ENCODE results near the gene NTN3. TPM values are rescaled to one million over a fixed set of nuclear protein-coding genes. Genes with fewer than 3 reads are reported as not detected.
A peak's percentile ranks its signal among the peaks of the same experiment; 100 is the strongest.

The NTN3 gene
- total RNA-seq, 3 donors from 2014 or later (not counting 1 experiment from before 2014, with no cell fraction given) = not detected

GRCh38 chr16:2519711-2520080, 48.6 kb downstream of the NTN3 start:
- H3K27me3 Mint-ChIP-seq (ENCODE audit: low read depth in 2 of 2) = no peaks in the 10 kb centered on the region
- no peak for TF ChIP-seq CTCF (IDR thresholded peaks at IDR 0.05)
- intact Hi-C loops (cut with micrococcal nuclease) = no loop called here
- ATAC-seq (no peak), DNase-seq (no peak)
- Histone ChIP-seq H3K27me3 (ENCODE audit: control insufficient read depth, insufficient read depth, low read length) (no peaks in the 10 kb centered on the region), H3K9me3 (ENCODE audit: control insufficient read depth, insufficient read depth, low read length) (no peaks in the 10 kb centered on the region), H3K27ac (ENCODE audit: low read length) (peak overlapping the region; percentile 66), H3K36me3 (ENCODE audit: control insufficient read depth, insufficient read depth, low read length) (peaks cover 19% of the 10 kb centered on the region), H3K4me3 (ENCODE audit: low read length) (no peak overlapping the region), H3K4me1 (ENCODE audit: control insufficient read depth, insufficient read depth, low read length) (peaks cover 64% of the 10 kb centered on the region)
- H3K9me3 Mint-ChIP-seq = no peaks in the 10 kb centered on the region
- H3K36me3 Mint-ChIP-seq = no peaks in the 10 kb centered on the region
- H3K4me3 Mint-ChIP-seq = peak overlapping the region; percentile 83
- peak overlapping the region; percentile 89 to 91 for H3K27ac Mint-ChIP-seq
- whole genome bisulfite sequencing (ENCODE audit: insufficient coverage) = 73% methylated on average over 22 of the region's 22 CpGs
- H3K4me1 Mint-ChIP-seq = peaks cover 50 to 63% of the 10 kb centered on the region in 2 donors

- no peak for TF ChIP-seq CTCF (IDR thresholded peaks at IDR 0.05)
- H3K9me3 Mint-ChIP-seq = no peaks in the 10 kb centered on the region
- H3K27me3 Mint-ChIP-seq (ENCODE audit: low read depth in 2 of 2) = no peaks in the 10 kb centered on the region
- Histone ChIP-seq H3K27me3 (ENCODE audit: control insufficient read depth, insufficient read depth, low read length) (no peaks in the 10 kb centered on the region), H3K4me1 (ENCODE audit: control insufficient read depth, insufficient read depth, low read length) (peaks cover 59% of the 10 kb centered on the region), H3K4me3 (ENCODE audit: low read length) (peak within 1 kb of the TSS; percentile 36), H3K9me3 (ENCODE audit: control insufficient read depth, insufficient read depth, low read length) (no peaks in the 10 kb centered on the region), H3K36me3 (ENCODE audit: control insufficient read depth, insufficient read depth, low read length) (peaks cover 23% of the 10 kb centered on the region), H3K27ac (ENCODE audit: low read length) (peak within 1 kb of the TSS; percentile 76)
- intact Hi-C loops (cut with micrococcal nuclease) = no loop called here
- H3K4me3 Mint-ChIP-seq = peak within 1 kb of the TSS; percentile 88
- DNase-seq = peak; percentile 92 to 97
- H3K27ac Mint-ChIP-seq = peak within 1 kb of the TSS; percentile 89 to 91
- peaks cover 45 to 58% of the 10 kb centered on the region in 2 donors for H3K4me1 Mint-ChIP-seq
- H3K36me3 Mint-ChIP-seq = no peaks in the 10 kb centered on the region
- WGBS (ENCODE audit: insufficient coverage) = under 1% methylated on average over 83 of the region's 83 CpGs
- peak; percentile 67 to 79 (median 75) for ATAC-seq
Observed at GRCh38 chr16:2520097-2520783, 49.1 kb downstream of the NTN3 start, which contains the start of gene AMDHD2. AMDHD2 (plus strand) TSS chr16:2520371; CDS start chr16:2520459, 88 bp downstream.

GRCh38 chr16:2520784-2521531, 49.9 kb downstream of the NTN3 start:
- peak; percentile 67 to 81 (median 68) for ATAC-seq
- peaks cover 37 to 51% of the 10 kb centered on the region in 2 donors for H3K4me1 Mint-ChIP-seq
- no peak for TF ChIP-seq CTCF (IDR thresholded peaks at IDR 0.05)
- no peaks in the 10 kb centered on the region for H3K27me3 ChIP-seq (ENCODE audit: control insufficient read depth, insufficient read depth, low read length)
- intact Hi-C loops (cut with micrococcal nuclease) = no loop called here
- peak overlapping the region; percentile 89 to 91 for H3K27ac Mint-ChIP-seq
- H3K36me3 ChIP-seq (ENCODE audit: control insufficient read depth, insufficient read depth, low read length) = peaks cover 25% of the 10 kb centered on the region
- no peaks in the 10 kb centered on the region for H3K27me3 Mint-ChIP-seq (ENCODE audit: low read depth in 2 of 2)
- peaks cover 51% of the 10 kb centered on the region for H3K4me1 ChIP-seq (ENCODE audit: control insufficient read depth, insufficient read depth, low read length)
- no peaks in the 10 kb centered on the region for H3K9me3 ChIP-seq (ENCODE audit: control insufficient read depth, insufficient read depth, low read length)
- peak overlapping the region; percentile 76 for H3K27ac ChIP-seq (ENCODE audit: low read length)
- peak; percentile 60 to 90 for DNase-seq
- no peaks in the 10 kb centered on the region for H3K9me3 Mint-ChIP-seq
- WGBS (ENCODE audit: insufficient coverage) = 24% methylated on average over 41 of the region's 41 CpGs
- H3K4me3 Mint-ChIP-seq = peak overlapping the region; percentile 88
- peak overlapping the region; percentile 36 for H3K4me3 ChIP-seq (ENCODE audit: low read length)
- no peaks in the 10 kb centered on the region for H3K36me3 Mint-ChIP-seq

Other genes with a start within 250 kb of the NTN3 start
- 10 to 100 TPM; 43.6 to 45.7 (median 45.7) TPM for gene E4F1, start 247.7 kb upstream of the NTN3 start, total RNA-seq
- gene DNASE1L2, start 234.9 kb upstream of the NTN3 start, total RNA-seq = 1 to 10 TPM in 1 of 3 donors, under 1 TPM in 2; 0.19 to 1.4 (median 0.77) TPM
- 10 to 100 TPM; 14.6 to 19.2 (median 19.0) TPM for gene ECI1, start 219.7 kb upstream of the NTN3 start, total RNA-seq
- gene RNPS1, start 203.2 kb upstream of the NTN3 start, total RNA-seq = 100 to 1,000 TPM; 269 to 284 (median 273) TPM
- 10 to 100 TPM; 12.2 to 17.5 (median 16.6) TPM for gene ABCA3, start 130.6 kb upstream of the NTN3 start, total RNA-seq
- 10 to 100 TPM in 1 of 3 donors, 1 to 10 TPM in 2; 7.5 to 14.2 (median 8.4) TPM for gene CCNF, start 41.9 kb upstream of the NTN3 start, total RNA-seq
- gene TEDC2, start 11.2 kb upstream of the NTN3 start, total RNA-seq = 1 to 10 TPM in 1 of 3 donors, under 1 TPM in 2; 0.47 to 2.2 (median 0.55) TPM
- 10 to 100 TPM in 2 of 3 donors, 1 to 10 TPM in 1; 7.2 to 13.0 (median 10.9) TPM for gene TBC1D24, start 3.8 kb downstream of the NTN3 start, total RNA-seq
- gene ATP6V0C, start 42.7 kb downstream of the NTN3 start, total RNA-seq = 100 to 1,000 TPM; 183 to 242 (median 217) TPM
- 100 to 1,000 TPM; 129 to 162 (median 144) TPM for gene AMDHD2, start 49.1 kb downstream of the NTN3 start, total RNA-seq
- gene CEMP1, start 60.1 kb downstream of the NTN3 start, total RNA-seq = under 1 TPM; 0.28 to 0.56 (median 0.45) TPM
- gene PDPK1, start 66.7 kb downstream of the NTN3 start, total RNA-seq = 10 to 100 TPM; 63.1 to 80.7 (median 73.5) TPM
- 10 to 100 TPM; 34.2 to 37.9 (median 36.5) TPM for gene KCTD5, start 211.2 kb downstream of the NTN3 start, total RNA-seq
- gene PRSS27, start 248.9 kb downstream of the NTN3 start, total RNA-seq = 1 to 10 TPM in 2 of 3 donors, under 1 TPM in 1; 0.42 to 1.3 (median 1.2) TPM